ENCODE results near the gene NCF4. TPM values are rescaled to one million over a fixed set of nuclear protein-coding genes. Genes with fewer than 3 reads are reported as not detected.

NCF4 gene
- total RNA-seq, 1 donor from 2014 or later: not detected

- Mint-ChIP-seq H3K4me1 (no peaks in the 10 kb centered on the region), H3K27ac (no peak overlapping the region), H3K9me3 (peaks cover 15% of the 10 kb centered on the region), H3K4me3 (no peak overlapping the region), H3K36me3 (no peaks in the 10 kb centered on the region), H3K27me3 (ENCODE audit: low read depth) (peaks cover 45% of the 10 kb centered on the region)
- DNase-seq (ENCODE audit: low spot score in 2 of 2, unreplicated experiment in 2 of 2): no peak
- no peak for TF ChIP-seq CTCF (IDR thresholded peaks at IDR 0.05; ENCODE audit: unreplicated experiment)
These were observed 37.9 kb downstream of the NCF4 start for GRCh38 chr22:36898690-36899089.

- Mint-ChIP-seq H3K9me3 (peaks cover 15% of the 10 kb centered on the region), H3K27ac (no peak overlapping the region), H3K27me3 (ENCODE audit: low read depth) (peaks cover 46% of the 10 kb centered on the region), H3K4me3 (no peak overlapping the region), H3K4me1 (no peaks in the 10 kb centered on the region), H3K36me3 (no peaks in the 10 kb centered on the region)
- DNase-seq (ENCODE audit: low spot score in 2 of 2, unreplicated experiment in 2 of 2): no peak
- TF ChIP-seq CTCF (IDR thresholded peaks at IDR 0.05; ENCODE audit: unreplicated experiment): no peak
These were observed 38.7 kb downstream of the NCF4 start for GRCh38 chr22:36899498-36899897.

GRCh38 chr22:36900225-36900624 is 39.4 kb downstream of the NCF4 start:
- Mint-ChIP-seq H3K36me3 (no peaks in the 10 kb centered on the region), H3K27ac (no peak overlapping the region), H3K4me1 (no peaks in the 10 kb centered on the region), H3K4me3 (no peak overlapping the region), H3K27me3 (ENCODE audit: low read depth) (peaks cover 44% of the 10 kb centered on the region), H3K9me3 (peaks cover 10% of the 10 kb centered on the region)
- TF ChIP-seq CTCF (IDR thresholded peaks at IDR 0.05; ENCODE audit: unreplicated experiment): no peak
- no peak for DNase-seq (ENCODE audit: low spot score in 2 of 2, unreplicated experiment in 2 of 2)

- DNase-seq (ENCODE audit: low spot score in 2 of 2, unreplicated experiment in 2 of 2): no peak
- peaks cover 6% of the 10 kb centered on the region for H3K9me3 Mint-ChIP-seq
- no peak overlapping the region for H3K27ac Mint-ChIP-seq
- peaks cover 44% of the 10 kb centered on the region for H3K27me3 Mint-ChIP-seq (ENCODE audit: low read depth)
- H3K4me1 Mint-ChIP-seq: no peaks in the 10 kb centered on the region
- no peak overlapping the region for H3K4me3 Mint-ChIP-seq
- no peaks in the 10 kb centered on the region for H3K36me3 Mint-ChIP-seq
- TF ChIP-seq CTCF (IDR thresholded peaks at IDR 0.05; ENCODE audit: unreplicated experiment): no peak
These were observed 40.1 kb downstream of the NCF4 start for GRCh38 chr22:36900880-36901279.

GRCh38 chr22:36901411-36902142 is 40.8 kb downstream of the NCF4 start:
- H3K27ac Mint-ChIP-seq: no peak overlapping the region
- no peaks in the 10 kb centered on the region for H3K4me1 Mint-ChIP-seq
- DNase-seq (ENCODE audit: low spot score in 2 of 2, unreplicated experiment in 2 of 2): no peak
- H3K36me3 Mint-ChIP-seq: no peaks in the 10 kb centered on the region
- H3K27me3 Mint-ChIP-seq (ENCODE audit: low read depth): peaks cover 42% of the 10 kb centered on the region
- TF ChIP-seq CTCF (IDR thresholded peaks at IDR 0.05; ENCODE audit: unreplicated experiment): no peak
- no peak overlapping the region for H3K4me3 Mint-ChIP-seq
- H3K9me3 Mint-ChIP-seq: peaks cover 6% of the 10 kb centered on the region
